Stimulated activated CD4-positive, alpha-beta T cell treated with anti-CD3 and anti-CD28 coated beads, TNF-alpha, amount 100 ng/mL, for 48 hours (primary cell): ENCODE results near the gene ACOT11.

Experiments
- DNase-seq, 3 donors: peaks; one replicate each; pipeline ENCODE4 v3.0.0-alpha.2; 2020; ENCODE audit warnings: low read depth in 3 of 3

Gene ACOT11

GRCh38 chr1:54645806-54646676 is 98.0 kb downstream of the ACOT11 start:
- DNase-seq = no peak

GRCh38 chr1:54649130-54649898 is 101.3 kb downstream of the ACOT11 start:
- DNase-seq = no peak

DNA sequence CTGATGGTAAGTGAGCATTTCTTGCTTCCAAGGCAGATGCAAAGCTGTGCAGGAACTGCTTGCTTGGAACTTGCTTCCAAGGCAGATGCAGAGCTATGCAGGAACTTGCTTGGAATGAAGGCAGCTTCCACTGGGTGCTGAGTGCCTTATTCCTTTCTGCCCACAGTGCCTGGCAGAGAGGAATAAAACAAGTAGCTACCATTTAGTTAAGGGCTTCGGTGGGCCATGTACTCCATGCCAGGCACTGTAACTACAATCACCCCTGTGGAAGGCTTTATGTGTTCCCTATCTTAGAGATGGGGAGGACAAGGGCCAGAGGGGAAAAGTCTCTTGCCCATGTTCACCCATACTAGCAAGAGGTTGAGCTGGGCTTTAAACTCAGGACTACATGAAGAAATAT is 101.9 kb downstream of the ACOT11 start:
- no peak for DNase-seq

- DNase-seq = no peak
Measured at GRCh38 chr1:54650417-54650816, 102.4 kb downstream of the ACOT11 start.

- no peak for DNase-seq
Measured at GRCh38 chr1:54651608-54652007, 103.6 kb downstream of the ACOT11 start.

- DNase-seq = no peak
Measured at GRCh38 chr1:54652168-54652567, 104.1 kb downstream of the ACOT11 start.

- no peak for DNase-seq
Measured at GRCh38 chr1:54653036-54653435, 105.0 kb downstream of the ACOT11 start.

DNA sequence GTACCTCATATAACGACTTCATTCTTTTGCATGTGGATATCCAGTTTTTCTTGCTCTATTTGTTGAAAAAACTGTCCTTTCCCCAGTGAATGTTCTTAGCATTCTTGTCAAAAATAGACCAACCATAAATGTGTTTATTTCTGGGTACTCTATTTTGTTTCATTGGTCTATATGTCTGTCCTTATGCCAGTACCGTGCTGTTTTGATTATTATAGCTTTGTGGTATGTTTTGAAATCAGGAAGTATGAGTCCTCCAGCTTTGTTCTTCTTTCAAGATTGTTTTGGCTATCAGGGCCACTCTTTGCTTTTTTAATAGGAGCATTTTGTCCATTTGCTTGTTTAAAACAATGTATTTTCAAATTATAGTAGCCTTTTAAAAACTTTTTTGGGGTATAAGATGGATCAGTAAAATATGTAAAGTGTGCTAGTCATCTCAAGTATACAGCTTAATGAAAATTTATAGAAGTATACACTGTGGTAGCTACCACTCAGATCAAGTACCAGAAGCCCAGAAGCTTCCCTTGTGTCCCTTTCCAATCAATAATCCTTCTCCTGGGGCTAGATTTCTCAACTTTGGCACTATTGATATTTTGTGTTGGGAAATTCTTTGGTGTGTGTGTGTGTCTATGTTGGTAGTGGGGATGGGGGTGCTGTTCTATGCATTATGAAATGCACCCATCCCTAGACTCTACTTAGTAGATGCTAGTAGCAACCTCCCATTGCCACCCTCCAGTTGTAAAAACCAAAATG is 110.3 kb downstream of the ACOT11 start:
- no peak for DNase-seq
